Activated CD4-positive, alpha-beta T cell treated with anti-CD3 and anti-CD28 coated beads, Interleukin-2, Interleukin-4, amounts not matched to agents 100 ng/mL and 50 ng/mL, durations not matched to agents 16 hours and 8 hours (primary cell): Measurements from ENCODE around the gene SNRPB.
"Not testable (repeated sequence)": the region's sequence is repeated elsewhere in the genome, so short reads cannot be mapped to it uniquely, and the experiment has no call there.

Experiments used
- DNase-seq: peaks from one replicate; pipeline ENCODE4 v3.0.0-alpha.2; 2020; ENCODE audit warnings: low spot score

SNRPB gene

DNA sequence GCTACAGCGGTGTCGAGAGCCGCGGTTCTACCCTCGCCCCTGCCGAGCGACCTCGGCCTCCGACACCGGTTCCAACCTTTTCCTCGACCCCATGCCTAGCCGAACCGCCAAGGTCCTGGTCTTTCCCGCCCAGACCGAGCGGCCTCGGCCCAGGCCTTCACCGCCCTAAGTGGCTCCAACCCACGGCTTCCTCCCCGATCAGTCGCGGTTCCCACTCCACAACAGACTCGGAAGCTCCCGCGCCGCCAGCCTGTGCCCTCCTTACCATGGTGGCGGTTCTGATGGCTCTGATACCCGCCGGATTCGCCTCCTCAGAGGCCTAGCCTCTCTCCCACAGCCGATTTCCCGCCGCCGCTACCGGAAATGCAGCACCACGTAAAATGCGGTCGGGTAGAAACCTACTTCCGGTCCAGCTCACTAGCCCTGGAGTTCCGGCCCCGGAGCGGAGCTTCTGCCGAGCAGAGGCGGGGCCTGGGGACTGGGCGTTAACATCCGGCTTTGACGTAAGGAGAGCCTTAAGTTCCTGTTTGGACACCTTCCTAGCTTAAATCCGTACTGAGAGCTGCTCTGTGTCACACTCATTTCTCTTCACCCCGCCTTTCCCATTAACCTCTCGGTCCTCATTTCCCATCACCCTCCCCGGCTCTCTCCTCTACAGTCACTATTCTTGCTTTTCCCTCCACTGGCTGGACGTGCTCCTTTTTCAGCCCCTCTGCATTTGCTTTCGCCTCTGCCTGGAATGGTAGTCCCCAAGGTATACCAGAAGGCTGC is at the start of gene SNRPB:
SNRPB (minus strand) TSS at position 367 of the 771 bp plus-strand sequence; CDS start at position 268, 99 bp downstream.
- DNase-seq, result peak; percentile 98

- no peak for DNase-seq
Observed at GRCh38 chr20:2519115-2519809, 48.7 kb upstream of the SNRPB start.

DNA sequence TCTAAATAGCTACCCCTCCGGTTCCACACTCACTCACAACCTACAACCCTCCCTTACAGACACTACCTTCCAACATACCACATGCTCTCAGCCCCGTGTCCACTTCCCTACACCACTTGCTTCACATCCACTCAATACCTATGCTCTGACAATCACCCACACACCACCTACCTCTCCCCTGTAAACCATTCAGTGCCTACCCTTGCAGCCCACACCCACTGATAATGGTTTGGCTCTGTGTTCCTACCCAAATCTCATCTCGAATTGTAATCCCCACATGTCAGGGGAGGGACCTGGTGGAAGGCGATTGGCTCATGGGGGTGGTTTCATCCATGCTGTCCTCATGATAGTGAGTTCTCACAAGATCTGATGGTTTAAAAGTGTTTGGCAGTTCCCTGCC is 48.0 kb upstream of the SNRPB start:
- no peak for DNase-seq

DNA sequence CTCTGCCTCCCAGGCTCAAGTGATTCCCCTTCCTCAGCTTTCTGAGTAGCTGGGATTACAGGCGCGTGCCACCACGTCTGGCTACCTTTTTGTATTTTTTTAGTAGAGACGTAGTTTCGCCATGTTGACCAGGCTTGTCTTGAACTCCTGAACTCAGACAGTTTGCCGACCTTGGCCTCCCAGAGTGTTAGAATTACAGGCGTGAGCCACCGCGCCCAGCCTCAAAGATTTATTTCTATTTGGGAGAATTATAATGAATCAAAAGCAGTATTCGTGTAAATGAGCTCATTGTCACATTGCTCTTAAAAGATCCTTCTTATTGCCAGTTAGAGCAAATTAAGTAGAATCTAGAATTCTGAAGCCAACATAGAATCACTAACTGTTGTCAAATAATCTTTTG is 47.5 kb upstream of the SNRPB start:
- DNase-seq, result no peak

DNA sequence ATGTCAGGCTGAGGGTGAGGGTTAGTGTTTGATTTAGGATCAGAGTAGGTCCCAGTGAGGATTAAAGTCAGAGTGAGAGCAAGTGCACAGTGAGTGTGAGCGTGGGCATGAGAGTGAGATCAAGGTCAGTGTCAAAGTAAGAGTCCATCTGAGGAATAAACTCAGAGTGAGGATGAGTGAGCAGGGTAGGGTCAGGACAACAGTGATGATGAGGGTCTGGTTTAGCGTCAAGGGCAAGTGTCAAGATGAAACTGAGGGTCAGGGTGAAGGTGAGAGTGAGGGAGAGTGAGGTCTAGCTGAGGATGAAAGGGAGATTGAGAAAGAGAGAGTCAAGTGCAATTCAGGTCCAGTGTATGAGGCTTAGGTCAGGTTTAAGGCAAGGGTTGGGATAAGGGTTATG is 45.8 kb upstream of the SNRPB start:
- DNase-seq, result no peak

DNA sequence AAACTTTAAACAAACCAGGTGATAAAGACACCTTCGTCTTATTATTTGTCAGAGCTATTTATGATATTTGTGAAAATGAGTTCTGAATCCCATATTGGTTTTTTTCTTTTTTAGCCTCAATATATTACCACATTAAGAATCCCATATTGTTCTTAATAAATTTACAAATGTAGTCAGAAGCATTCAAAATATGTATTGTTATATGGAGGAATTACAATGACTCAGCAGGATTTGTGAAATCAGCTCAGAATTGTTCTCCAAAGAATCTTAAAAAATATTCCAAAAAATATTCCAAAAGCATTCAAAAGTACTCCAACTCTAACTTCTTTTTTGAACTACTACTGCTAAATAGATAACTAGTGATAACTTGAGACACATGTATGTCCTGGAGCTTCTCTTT is 44.6 kb upstream of the SNRPB start:
- DNase-seq, result no peak

DNA sequence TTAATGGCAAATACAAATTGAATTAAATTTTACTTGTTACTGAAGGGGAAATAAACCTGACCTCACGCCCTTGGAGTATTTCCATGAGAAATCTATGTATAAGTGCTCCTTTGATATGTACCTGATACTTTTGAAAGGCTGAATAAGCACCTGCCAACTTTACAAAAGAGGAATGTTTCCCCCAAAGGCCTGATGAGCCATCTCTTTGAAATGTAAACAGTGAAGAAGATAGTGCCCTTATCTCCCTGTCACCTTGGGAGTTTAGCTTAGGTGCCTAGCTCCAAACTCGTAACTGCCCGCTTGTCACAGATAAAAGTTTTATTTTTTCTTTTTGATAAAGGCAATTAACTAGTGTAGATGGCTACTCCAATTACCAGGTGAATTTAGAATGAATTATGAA is 39.2 kb upstream of the SNRPB start:
- no peak for DNase-seq

- DNase-seq, result no peak
Observed at GRCh38 chr20:2509468-2509781, 38.8 kb upstream of the SNRPB start.

GRCh38 chr20:2508631-2509467 is 38.3 kb upstream of the SNRPB start, which contains the start of gene ZNF343:
TSS of gene ZNF343 (minus strand) at chr20:2508915. CDS start at chr20:2493895, 15,020 bp downstream.
- peak; percentile 85 for DNase-seq

DNA sequence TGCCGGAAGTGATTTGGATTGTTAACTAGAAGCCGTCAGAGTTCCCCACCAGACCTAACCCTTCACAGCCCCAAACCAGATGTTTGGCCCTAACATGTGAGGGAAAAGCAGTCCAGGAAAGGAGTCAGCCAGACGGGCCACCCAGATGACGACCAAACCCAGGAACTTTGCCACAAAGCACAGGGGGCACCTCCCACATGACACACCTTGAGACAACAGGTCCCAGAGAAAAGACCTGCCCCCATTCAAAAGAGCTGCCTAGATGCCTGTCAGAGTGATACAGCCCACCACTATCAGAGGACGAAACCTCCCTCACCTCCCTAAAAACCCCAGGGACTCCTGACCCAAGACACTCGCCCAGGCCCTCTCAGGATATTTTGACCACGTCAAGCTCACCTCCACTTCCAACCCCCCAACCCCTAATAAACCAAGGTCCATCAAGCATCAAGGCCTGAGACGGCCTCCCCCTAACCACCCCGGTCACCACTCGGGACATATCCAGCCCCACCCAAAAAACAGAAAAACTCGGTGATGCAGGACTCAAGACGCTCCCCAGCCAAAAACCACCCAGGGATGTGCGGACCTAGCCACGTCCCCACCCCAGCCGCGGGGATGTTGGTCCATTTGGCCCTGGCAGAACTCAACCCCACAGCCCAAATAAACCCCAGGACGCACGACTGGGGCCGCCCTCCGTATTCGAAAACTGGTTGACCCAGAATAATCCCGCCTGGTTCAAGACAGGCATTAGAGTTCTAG is 37.5 kb upstream of the SNRPB start:
- no peak for DNase-seq

DNA sequence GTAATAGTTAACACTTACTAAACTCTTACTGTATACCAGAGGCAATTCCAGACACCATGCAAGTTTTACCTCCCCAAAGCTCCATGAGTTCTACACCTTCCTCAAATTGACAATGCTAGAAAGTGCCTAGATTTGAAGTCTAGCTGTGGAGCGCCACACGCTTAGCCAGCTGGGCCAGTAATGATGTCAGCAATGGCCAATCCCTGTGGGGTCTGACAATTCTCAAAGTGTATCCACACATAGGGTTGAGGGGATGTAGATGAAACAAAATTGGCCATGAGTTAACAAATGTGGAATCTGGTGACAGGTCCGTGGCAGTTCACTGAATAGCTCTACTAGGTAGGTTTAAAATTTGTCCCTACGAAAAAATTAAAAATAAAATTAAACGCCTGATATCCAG is 36.9 kb upstream of the SNRPB start:
- DNase-seq, result no peak

- not testable (repeated sequence) for DNase-seq
Observed at GRCh38 chr20:2506426-2506825, 35.8 kb upstream of the SNRPB start.

DNA sequence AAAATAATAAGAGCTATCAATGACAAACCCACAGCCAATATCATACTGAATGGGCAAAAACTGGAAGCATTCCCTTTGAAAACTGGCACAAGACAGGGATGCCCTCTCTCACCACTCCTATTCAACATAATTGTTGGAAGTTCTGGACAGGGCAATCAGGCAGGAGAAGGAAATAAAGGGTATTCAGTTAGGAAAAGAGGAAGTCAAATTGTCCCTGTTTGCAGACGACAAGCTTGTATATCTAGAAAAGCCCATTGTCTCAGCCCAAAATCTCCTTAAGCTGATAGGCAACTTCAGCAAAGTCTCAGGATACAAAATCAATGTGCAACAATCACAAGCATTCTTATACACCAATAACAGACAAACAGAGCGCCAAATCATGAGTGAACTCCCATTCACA is 34.2 kb upstream of the SNRPB start:
- DNase-seq, result not testable (repeated sequence)

GRCh38 chr20:2502808-2503384 is 32.3 kb upstream of the SNRPB start:
- not testable (repeated sequence) for DNase-seq

- no peak for DNase-seq
Observed at GRCh38 chr20:2485661-2486060, 15.1 kb upstream of the SNRPB start.

DNA sequence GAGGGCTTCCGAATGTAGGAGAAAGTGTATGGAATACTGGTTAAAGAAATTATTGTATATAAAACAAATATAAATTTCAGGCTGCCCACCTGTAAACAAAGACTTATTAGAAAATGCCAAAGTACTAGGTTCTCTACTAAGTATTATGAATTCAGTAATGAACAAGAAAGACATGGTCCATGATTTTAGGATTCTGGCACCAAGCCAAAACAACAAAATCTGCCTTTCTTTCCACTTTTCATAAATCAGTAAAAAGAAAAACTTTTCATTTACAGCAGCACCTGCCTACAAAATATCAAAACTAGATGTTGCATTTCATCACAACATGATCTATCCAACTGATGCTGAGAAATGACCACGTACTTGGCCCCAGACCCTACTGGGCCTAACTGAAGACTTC is 14.5 kb upstream of the SNRPB start:
- DNase-seq, result no peak

- no peak for DNase-seq
Observed at GRCh38 chr20:2483504-2483903, 12.9 kb upstream of the SNRPB start.

DNA sequence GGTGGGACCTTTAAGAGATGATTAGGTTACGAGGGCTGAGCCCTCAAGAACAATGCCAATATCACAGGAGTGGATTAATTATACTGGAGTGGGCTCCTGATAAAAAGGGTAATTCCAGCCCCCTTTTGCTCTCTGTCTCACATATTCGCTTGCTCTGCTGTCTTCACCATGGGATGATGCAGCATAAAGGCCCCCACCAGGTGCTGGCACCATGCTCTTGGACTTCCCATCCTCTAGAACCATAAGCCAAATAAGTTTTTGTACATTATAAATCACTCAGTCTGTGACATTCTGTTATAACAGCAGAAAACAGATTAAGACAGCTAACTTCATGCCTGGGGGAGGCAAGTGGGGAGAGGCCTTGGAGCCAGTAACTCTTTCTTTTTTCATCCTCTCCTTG is 9.8 kb upstream of the SNRPB start:
- DNase-seq, result no peak

DNA sequence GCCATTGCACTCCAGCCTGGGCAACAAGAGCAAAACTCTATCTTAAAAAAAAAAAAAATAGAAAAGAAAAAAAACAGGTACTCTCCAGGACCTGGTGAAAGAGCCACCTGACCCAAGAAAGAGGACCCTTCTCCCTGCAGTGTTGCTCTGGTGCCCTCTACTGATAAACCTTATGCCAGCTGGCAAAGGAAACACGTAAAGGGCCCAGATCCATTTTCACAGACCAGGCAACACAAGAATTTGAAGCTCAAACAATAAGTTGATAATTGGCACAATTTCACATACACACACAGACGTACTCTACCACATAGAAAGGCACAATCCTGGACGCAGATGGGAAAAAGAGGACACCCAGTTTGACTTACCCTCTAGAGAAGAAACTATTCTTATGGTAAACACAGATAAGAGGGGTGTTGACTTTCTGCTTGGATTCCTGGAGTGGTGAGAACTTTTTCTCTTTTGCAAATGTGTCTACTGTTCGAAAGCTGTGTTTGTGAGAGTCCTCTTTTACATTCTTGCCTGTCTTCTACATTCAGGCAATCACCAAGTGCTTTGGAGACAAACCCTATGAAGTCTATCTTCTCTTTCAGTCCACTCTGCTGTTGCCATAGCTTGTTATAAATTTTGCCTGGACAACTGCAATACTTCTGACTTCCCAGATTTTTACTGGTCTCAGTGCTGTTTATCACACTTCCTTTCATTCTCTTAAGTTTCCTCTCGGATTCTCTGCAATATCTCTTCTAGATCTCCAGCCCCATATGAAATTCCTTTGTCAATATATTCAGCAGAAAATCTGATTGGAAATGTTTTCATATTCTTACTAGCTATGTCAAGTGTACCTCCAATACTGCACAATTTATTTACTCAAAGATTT is 6.4 kb upstream of the SNRPB start:
- DNase-seq, result no peak

GRCh38 chr20:2475850-2476741 is 5.5 kb upstream of the SNRPB start:
- no peak for DNase-seq
